Transverse colon (tissue), 4 donors: Measurements from ENCODE around the gene CDPF1. TPM values are rescaled to one million over a fixed set of nuclear protein-coding genes. Genes with fewer than 3 reads are reported as not detected.
A peak's percentile ranks its signal among the peaks of the same experiment; 100 is the strongest.

ENCODE experiments used
- DNase-seq: peaks from one replicate; pipeline ENCODE4 v3.0.0-alpha.2; 2019
- H3K27ac ChIP-seq, 4 donors: fragments of 200-600 bp; sonication (generic); 2 replicates each; pipeline ENCODE4 v1.5.1; 2016 to 2018; ENCODE audit warnings: inconsistent platforms in 4 of 4
- H3K27me3 ChIP-seq: fragments of 200-600 bp; sonication (generic); 2 replicates; pipeline ENCODE4 v1.5.1; 2017; ENCODE audit warnings: inconsistent platforms
- H3K36me3 ChIP-seq, 4 donors: fragments of 200-600 bp; sonication (generic); 2 replicates each; pipeline ENCODE4 v1.5.1; 2017 to 2019; ENCODE audit warnings: inconsistent platforms in 4 of 4
- H3K4me1 ChIP-seq, 4 donors: fragments of 200-600 bp; sonication (generic); 2 replicates each; pipeline ENCODE4 v1.5.1; 2017 to 2020; ENCODE audit warnings: inconsistent platforms in 4 of 4
- H3K4me3 ChIP-seq, 4 donors: fragments of 200-600 bp; sonication (generic); 1 replicate in 1 of 4; 2 replicates in 3 of 4; pipeline versions ENCODE4 v1.5.1 to v1.6.1; 2017 to 2019; ENCODE audit warnings: inconsistent platforms in 4 of 4
- H3K9me3 ChIP-seq, 2 donors: fragments of 200-600 bp; sonication (generic); 2 replicates each; pipeline ENCODE4 v1.5.1; 2017 to 2019; ENCODE audit warnings: inconsistent platforms in 2 of 2
- CTCF ChIP-seq, 5 experiments: fragments of 200-600 bp in 3 of 5; fragments of 450-650 bp in 2 of 5; sonication (generic) in 3 of 5; IDR thresholded peaks; 1 replicate in 2 of 5; 2 replicates in 3 of 5; pipeline ENCODE4 v1.5.1; 2016 to 2017; ENCODE audit warnings: antibody characterized with exemption in 5 of 5, inconsistent platforms in 3 of 5, mild to moderate bottlenecking in 2 of 5, moderate library complexity in 1 of 5
- EP300 ChIP-seq: sonication (generic); formaldehyde crosslinking; IDR thresholded peaks from one replicate; pipeline ENCODE4 v1.6.1; 2017; ENCODE audit warnings: antibody characterized with exemption, low read depth
- POLR2A ChIP-seq: fragments of 450-650 bp; IDR thresholded peaks from one replicate; pipeline ENCODE4 v1.6.1; 2016; ENCODE audit warnings: antibody characterized with exemption, mild to moderate bottlenecking, moderate library complexity
- POLR2AphosphoS5 ChIP-seq, 3 donors: sonication (generic); formaldehyde crosslinking; IDR thresholded peaks; one replicate each; pipeline ENCODE4 v1.6.1; 2016; ENCODE audit warnings: antibody characterized with exemption in 3 of 3
- WGBS, 2 donors: methylation state at CpG; one replicate each; pipeline ENCODE4 v1.1.5; 2018; ENCODE audit warnings: low coverage in 1 of 2; 5-methylcytosine and 5-hydroxymethylcytosine counted together
- in situ Hi-C, 4 donors: fragments of 200-750 bp; cut with MboI; loops; one replicate each; pipeline versions ENCODE4 v1.15.0 to v1.15.1; 2017; ENCODE audit warnings: low sequenced_read_pairs in 3 of 4, low pct_ligation_motif_present in 1 of 4, low pct_unique_long_range_greater_than_20kb in 1 of 4
- intact Hi-C: fragments of 100-400 bp; cut with DNase I; formaldehyde crosslinking; loops from one replicate; pipeline ENCODE4 v1.15.1; 2023; ENCODE audit warnings: low total_unique reads
- total RNA-seq, 4 donors: library from RNA; depleted of rRNA; stranded (reverse); fragments of >200 nt; gene quantifications; one replicate each; pipeline ENCODE4 v1.1.0, GENCODE V29; 2016

Gene CDPF1
- total RNA-seq, 4 donors from 2014 or later = 8.2 to 11.9 (median 9.0) TPM; not detected in 1

GRCh38 chr22:46296257-46297150 lies 46.4 kb upstream of the CDPF1 start, which contains the start of gene GTSE1:
TSS of gene GTSE1 (plus strand) at chr22:46296870. CDS start at chr22:46297401, 531 bp downstream.
- in situ Hi-C loops (loop anchor here in 1 of 4 donors (10.0 kb wide), 1 partner anchor 152 kb away; no protein-coding TSS in a partner anchor), intact Hi-C loops (no loop called here)
- no peaks in the 10 kb centered on the region for H3K27me3 ChIP-seq
- peak within 1 kb of the TSS; percentile 28 to 65 (median 51) for H3K4me3 ChIP-seq
- 1% methylated on average over 54 of the region's 76 CpGs; no CpG with 5 or more reads in 1 of the 2 donors for WGBS, 2 donors
- H3K9me3 ChIP-seq = no peaks in the 10 kb centered on the region
- peaks cover 16 to 22% (median 17%) of the 10 kb centered on the region in 4 donors for H3K4me1 ChIP-seq
- TF ChIP-seq POLR2A (peak; percentile 74), EP300 (no peak), CTCF (IDR thresholded peaks at IDR 0.05) (peak in 2 of 5 experiments; percentile 25 to 29), POLR2AphosphoS5 (IDR thresholded peaks at IDR 0.05) (peak; percentile 62 to 88 (median 83))
- peak within 1 kb of the TSS; percentile 93 to 97 (median 94) for H3K27ac ChIP-seq
- DNase-seq = peak; percentile 98
- H3K36me3 ChIP-seq = peaks cover 0 to 15% (median 5%) of the 10 kb centered on the region in 4 donors

GRCh38 chr22:46295277-46295971 lies 45.3 kb upstream of the CDPF1 start:
- intact Hi-C loops (no loop called here), in situ Hi-C loops (loop anchor here in 1 of 4 donors (10.0 kb wide), 1 partner anchor 151 kb away; no protein-coding TSS in a partner anchor)
- TF ChIP-seq POLR2AphosphoS5 (IDR thresholded peaks at IDR 0.05) = no peak
- TF ChIP-seq EP300 = no peak
- no peak for DNase-seq
- Histone ChIP-seq H3K27ac (peak overlapping the region; percentile 93 to 97 (median 94)), H3K9me3 (no peaks in the 10 kb centered on the region), H3K27me3 (no peaks in the 10 kb centered on the region), H3K36me3 (peaks cover 0 to 15% (median 6%) of the 10 kb centered on the region in 4 donors), H3K4me3 (peak overlapping the region in 2 of 4 donors; percentile 48 to 65), H3K4me1 (peaks cover 16 to 22% (median 17%) of the 10 kb centered on the region in 4 donors)
- WGBS, 2 donors = 65% methylated on average over 3 of the region's 4 CpGs; no CpG with 5 or more reads in 1 of the 2 donors

- 90% methylated on average over 2 of the region's 2 CpGs; no CpG with 5 or more reads in 1 of the 2 donors for WGBS, 2 donors
- Histone ChIP-seq H3K9me3 (no peaks in the 10 kb centered on the region), H3K36me3 (peaks cover 0 to 15% (median 6%) of the 10 kb centered on the region in 4 donors), H3K27ac (no peak overlapping the region), H3K4me3 (no peak overlapping the region), H3K27me3 (no peaks in the 10 kb centered on the region), H3K4me1 (peaks cover 16 to 22% (median 17%) of the 10 kb centered on the region in 4 donors)
- TF ChIP-seq EP300 = no peak
- peak in 1 of 3 donors; percentile 32 for TF ChIP-seq POLR2AphosphoS5 (IDR thresholded peaks at IDR 0.05)
- in situ Hi-C loops = loop anchor here in 1 of 4 donors (10.0 kb wide), 1 partner anchor 150 kb away; no protein-coding TSS in a partner anchor
- no peak for DNase-seq
- intact Hi-C loops = no loop called here
These were observed 44.7 kb upstream of the CDPF1 start for GRCh38 chr22:46294784-46295183.

- Histone ChIP-seq H3K27me3 (no peaks in the 10 kb centered on the region), H3K4me3 (no peak overlapping the region), H3K9me3 (no peaks in the 10 kb centered on the region), H3K4me1 (peaks cover 16 to 22% (median 17%) of the 10 kb centered on the region in 4 donors), H3K36me3 (peaks cover 0 to 15% (median 6%) of the 10 kb centered on the region in 4 donors), H3K27ac (peak overlapping the region in 2 of 4 donors; percentile 3 to 39)
- TF ChIP-seq POLR2AphosphoS5 (IDR thresholded peaks at IDR 0.05) = peak in 1 of 3 donors; percentile 36
- TF ChIP-seq EP300 = no peak
- no peak for TF ChIP-seq CTCF (IDR thresholded peaks at IDR 0.05)
- no peak for TF ChIP-seq POLR2A
- DNase-seq = peak; percentile 45
- WGBS, 2 donors = 91% methylated on average over 11 of the region's 11 CpGs; no CpG with 5 or more reads in 1 of the 2 donors
- in situ Hi-C loops (loop anchor here in 1 of 4 donors (10.0 kb wide), 1 partner anchor 149 kb away; no protein-coding TSS in a partner anchor), intact Hi-C loops (no loop called here)
These were observed 43.6 kb upstream of the CDPF1 start for GRCh38 chr22:46293577-46294260.
